Measurements from ENCODE around the gene TSKS.

TSKS gene

DNA sequence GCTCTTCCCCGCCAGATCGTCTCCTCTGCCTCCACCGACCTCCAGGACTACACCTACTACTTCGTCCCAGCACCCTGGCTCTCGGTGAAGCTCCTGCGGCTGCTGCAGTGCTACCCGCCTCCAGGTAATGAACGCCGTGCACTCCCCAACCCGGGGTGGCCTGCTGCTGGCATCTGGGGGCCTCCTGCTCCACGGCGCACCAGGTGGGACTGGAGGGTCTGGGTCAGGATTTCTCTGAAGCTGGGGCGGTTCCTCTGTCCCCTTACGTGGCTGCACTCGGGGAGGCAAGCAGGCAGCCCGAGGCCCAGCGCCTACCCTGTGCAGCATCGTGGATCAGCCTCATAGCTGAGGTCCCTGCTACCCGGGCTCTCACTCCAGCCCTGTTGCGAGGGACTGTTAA, 32.5 kb upstream of the TSKS start:
- DNase-seq = no peak

DNA sequence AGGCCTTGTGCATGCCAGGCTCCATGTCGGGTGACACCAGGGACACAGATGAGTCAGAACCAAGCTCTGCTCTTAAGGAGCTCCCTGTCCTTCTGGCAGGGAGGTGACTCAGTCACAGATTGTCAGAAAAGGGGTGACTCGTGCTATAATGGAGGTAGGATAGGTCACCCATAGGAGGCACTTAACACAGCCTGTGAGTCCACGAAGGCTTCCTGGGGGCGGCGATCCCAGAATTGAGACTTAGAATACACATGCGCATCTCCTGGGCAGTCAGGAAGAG, 30.4 kb upstream of the TSKS start:
- peak in 13 of 56 donors; percentile 9 to 55 (median 26) for DNase-seq

DNA sequence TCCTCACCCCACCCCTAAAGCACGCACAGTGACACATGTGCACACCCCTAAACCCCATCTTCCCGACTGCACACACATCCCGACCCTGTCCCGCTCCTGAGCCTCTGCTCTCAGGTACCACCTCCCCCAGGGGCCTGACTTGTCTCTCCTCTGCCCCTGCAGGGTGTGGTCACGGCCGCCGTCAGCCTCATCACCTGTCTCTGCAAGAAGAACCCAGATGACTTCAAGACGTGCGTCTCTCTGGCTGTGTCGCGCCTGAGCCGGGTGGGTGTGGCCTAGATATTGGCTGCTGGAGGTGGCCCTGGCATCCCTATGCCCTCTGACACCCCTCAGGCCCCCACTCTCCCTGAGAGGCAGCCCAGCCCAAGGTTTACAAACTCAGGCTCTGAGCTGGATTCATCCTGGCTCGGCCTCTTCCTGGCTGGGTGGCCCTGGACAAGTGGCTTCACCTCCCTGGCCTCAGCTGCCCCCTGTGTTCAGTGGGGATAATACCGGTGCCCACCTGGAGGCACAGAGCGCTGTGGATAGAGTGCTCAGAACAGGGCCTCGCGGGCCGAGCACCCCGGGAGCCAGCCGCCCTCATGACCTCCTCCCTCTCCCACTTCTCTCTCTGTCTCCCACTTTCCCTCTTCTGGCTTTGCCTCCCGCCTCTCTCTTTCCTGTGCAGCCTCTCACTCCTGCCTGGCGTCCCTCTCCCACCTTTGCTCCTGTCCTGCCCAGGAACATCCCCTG, 29.9 kb upstream of the TSKS start:
- DNase-seq = peak in 1 of 56 donors; percentile 51

DNA sequence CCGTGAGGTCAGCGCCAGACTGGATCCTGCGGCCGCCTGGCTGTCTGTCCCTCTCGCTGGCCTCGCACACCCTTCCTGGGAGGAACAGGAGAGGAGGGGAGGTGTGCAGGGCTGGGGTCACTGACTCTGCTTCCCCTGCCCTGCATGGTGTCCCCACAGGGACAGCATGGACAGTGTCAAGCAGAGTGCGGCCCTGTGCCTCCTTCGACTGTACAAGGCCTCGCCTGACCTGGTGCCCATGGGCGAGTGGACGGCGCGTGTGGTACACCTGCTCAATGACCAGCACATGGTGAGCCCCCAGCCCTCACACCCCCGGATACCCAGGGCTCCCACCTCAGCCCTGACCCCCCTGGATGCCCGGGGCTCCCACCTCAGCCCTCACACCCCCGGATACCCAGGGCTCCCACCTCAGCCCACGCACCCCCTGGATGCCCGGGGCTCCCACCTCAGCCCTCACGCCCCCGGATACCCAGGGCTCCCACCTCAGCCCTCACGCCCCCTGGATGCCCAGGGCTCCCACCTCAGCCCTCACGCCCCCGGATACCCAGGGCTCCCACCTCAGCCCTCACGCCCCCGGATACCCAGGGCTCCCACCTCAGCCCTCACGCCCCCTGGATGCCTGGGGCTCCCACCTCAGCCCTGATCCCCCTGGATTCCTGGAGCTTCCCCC, 28.8 kb upstream of the TSKS start:
- DNase-seq = no peak

DNA sequence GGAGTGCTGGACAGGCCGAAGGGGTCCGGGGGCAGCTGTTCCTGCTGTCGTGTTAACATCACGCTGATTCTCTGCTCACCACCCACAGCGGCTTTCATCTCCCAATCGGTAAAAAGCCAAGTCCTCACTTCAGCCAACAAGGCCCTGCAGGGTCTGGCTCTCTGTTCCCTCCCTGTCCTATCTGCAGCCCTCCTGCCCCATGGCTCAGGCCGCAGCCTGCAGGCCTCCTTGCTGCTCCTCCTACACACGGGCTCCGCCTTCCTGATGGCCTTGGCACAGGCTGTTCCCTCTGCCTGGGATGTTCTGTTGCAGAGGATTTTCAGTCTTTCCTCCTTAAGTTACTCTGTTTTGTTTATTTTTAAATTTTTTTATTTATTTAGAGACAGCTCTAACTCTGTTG, 27.8 kb upstream of the TSKS start:
- no peak for DNase-seq

DNA sequence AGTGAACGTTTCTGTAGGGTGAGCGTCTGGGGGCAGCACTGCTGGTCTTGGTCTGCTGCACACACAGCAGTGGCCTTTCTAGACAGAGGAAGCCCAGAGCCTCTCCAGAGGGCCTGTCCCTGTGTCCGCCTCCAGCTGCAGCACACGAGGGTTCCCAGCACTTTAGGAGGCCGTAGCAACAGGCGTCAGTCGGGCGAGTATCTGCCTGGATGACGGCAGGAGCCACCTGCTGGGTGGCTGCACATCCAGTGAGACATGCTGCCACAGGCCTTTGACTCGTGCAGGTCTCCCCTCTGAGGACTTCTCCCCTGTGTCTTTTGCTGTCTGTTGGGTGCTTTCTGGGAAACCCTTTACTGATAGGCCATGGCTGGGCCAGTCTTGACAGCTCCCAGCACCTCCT, 25.8 kb upstream of the TSKS start:
- DNase-seq = no peak

DNA sequence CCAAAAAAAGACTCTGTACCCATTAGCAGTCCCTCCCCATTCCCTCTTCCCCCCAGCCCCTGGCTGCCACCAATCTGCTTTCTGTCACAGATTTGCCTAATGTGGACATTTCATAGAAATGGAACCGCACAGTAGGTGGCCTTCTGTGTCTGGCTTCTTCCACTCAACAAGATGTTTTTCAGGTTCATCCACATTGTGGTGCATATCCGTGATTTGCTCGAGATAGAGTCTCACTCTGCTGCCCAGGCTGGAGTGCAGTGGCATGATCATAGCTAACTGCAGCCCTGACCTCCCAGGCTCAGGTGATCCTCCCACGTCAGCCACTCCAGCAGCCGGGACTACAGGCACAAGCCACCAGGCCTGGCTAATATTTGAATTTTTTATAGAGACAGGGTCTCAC, 24.6 kb upstream of the TSKS start:
- no peak for DNase-seq

DNA sequence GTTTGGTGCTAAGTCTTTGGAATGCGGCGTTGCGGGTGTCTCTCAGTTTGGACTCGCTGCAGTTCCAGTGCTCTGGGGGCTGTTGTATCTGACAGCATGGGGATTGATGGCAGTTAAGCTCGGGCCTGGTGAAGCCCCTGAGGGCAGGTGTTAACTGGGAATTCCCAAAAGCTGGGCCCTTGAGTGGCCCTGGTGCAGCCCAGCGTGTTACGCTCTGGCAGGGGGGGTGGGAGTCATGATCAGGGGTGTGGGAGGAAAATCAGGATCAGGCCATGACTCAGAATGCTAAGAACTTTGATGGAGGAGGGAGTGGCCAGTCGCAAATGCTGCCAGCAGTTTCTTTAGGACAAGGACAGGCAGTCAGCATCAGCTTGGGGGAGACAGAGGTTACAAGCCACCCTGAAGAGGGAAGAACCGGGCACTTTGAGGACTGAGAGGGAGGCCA, 23.3 kb upstream of the TSKS start:
- DNase-seq = no peak

DNA sequence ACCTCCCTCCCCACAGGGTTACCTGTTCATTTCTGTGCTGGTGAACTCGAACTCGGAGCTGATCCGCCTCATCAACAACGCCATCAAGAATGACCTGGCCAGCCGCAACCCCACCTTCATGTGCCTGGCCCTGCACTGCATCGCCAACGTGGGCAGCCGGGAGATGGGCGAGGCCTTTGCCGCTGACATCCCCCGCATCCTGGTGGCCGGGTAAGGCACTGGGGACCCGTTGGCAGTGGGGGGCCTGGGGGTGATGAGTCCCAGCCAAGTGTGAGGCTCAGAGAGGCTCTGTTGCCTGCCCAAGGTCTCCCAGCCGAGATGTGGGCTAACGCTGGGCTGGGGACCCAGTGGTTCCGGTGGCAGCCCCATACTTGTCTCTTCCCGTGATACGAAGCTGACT, 19.4 kb upstream of the TSKS start:
- DNase-seq = no peak

DNA sequence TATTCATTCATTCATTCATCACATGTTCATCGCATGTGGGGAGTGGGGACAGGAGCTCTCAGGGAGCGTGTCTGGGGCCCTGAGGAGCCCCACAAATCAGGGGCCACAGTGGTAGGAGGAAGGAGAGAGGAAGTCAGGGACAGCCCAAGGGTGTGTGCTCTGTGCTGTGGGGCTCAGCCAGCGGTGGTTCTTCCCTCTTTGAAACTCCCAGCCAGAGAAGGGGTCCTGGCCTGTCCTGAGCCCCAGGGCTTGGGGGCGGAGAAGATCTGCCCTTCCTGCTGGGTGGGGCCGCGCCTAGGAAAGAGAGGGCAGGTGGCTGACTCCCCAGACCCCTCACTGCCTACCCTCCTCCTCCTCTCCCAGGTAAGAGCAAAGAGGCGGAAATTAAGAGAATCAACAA, 18.3 kb upstream of the TSKS start:
- DNase-seq = no peak

DNA sequence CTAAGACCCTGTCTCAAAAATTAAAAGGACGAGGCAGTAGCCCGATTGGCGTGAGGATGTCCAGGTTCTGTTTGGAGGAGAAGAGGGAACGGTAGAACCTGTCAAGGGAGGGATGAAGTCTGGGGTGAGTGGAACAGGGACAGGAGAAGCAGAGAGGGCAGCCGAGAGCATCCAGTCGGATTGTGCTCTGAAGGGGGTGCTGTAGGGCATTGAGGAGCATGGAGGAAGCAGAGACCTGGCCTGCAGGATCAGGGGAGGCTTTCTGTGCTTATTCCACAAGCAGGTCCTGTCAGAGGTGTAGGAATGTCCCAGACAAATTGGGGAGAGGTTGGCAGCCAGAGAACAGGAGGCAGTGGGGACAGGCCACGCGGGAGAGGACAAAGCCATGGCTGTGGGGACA, 17.8 kb upstream of the TSKS start:
- DNase-seq = no peak

DNA sequence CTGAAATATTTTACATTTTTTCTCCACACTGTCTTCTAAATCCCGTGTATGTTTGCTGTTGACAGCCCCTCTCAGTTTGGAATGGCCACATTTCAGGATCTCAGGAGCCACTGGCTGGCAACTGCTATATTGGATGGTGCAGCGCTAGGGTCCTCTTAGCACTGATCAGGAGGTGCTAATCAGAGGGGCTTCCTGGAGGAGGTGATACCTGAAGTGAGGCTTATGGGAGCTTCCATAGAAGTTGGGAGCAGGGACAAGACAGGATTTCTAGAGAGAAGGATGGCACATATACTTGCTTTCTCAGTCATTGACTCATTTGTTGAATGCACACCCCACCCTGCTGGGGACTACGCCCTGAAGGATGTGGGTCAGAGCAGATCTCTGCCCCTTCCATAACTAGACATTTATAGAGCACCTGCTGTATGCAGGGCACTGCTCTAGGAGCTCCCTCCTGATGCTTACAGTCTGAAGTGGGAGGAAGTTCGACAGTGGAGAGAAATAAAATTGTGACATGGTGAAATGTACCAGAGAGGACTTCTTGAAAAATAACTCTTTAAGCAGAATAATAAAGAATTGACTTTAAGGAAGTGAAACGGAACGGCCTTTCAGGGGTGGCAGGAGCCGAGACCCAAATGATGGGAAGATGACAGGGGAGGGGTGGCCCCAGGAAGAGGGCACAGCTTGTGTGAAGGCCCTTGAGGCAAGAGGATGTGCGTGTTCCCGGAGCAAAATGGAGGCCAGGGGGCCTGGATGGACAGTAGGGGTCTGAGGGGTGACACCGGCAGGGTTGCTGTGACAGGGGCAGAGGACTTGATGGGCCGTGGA, 16.8 kb upstream of the TSKS start:
- DNase-seq = no peak

DNA sequence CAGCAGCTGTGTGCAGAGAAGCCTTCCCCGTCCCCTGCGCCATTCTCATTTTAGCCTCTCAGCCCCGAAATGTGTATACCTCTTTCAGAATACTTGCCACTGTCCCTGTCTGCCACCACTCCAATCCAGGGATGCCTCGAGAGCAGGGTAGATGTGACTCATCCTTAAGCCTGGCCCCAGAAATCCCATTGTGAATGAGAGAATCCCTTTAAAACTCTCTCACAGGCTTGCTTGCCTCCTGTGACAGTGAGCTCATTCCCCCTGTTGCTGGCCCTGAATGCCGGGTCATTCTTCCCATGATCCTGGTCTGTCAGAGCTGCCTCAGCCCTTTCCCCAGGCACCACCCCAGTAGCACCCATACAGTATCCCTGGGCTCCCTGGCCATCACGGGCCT, 13.3 kb upstream of the TSKS start:
- DNase-seq = no peak

DNA sequence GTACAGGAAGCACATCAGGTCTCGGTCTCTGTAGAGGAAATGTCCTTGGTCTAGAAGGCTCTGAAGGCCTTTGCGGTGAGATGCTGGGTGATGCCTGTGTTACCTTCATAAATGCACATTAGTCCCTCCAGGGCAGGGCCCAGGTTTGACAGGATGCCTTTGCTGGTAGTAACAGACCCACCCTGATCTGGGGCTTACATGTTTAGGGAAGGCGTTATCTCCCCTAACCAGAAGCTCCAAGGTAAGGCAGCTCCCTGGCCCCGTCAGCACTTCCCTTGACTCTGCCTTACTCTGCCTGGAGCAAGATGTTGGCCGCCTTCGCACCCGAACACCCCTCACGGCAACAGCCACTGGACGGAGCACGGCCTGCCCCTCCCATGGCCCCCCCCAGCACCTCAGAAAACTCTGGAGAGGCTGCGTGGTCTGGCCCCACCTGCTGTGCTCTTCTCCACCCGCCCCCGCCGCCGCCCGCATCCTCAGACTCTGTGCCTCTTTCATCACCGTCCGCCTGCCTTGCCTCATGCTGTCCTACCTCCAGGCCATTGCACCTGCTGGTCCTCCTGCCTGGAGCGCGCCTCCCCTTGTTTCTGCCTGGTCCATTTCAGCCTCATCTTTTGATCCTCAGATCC, 12.8 kb upstream of the TSKS start:
- DNase-seq = no peak

DNA sequence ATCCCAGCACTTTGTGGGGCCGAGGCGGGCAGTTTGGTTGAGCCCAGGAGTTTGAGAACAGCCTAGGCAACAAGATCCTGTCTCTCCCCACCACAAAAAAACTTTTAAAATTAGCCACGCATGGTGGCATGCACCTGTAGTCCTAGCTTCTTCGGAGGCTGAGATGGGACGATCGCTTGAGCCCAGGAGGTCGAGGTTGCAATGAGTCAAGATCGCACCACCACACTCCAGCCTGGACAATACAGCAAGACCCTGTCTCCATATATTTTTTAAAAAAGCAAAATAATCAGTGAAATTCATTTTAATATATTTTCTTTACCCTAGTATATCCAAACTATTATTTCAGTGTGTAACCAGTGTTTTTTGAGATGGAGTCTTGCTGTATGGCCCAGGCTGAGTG, 11.9 kb upstream of the TSKS start:
- DNase-seq = no peak

DNA sequence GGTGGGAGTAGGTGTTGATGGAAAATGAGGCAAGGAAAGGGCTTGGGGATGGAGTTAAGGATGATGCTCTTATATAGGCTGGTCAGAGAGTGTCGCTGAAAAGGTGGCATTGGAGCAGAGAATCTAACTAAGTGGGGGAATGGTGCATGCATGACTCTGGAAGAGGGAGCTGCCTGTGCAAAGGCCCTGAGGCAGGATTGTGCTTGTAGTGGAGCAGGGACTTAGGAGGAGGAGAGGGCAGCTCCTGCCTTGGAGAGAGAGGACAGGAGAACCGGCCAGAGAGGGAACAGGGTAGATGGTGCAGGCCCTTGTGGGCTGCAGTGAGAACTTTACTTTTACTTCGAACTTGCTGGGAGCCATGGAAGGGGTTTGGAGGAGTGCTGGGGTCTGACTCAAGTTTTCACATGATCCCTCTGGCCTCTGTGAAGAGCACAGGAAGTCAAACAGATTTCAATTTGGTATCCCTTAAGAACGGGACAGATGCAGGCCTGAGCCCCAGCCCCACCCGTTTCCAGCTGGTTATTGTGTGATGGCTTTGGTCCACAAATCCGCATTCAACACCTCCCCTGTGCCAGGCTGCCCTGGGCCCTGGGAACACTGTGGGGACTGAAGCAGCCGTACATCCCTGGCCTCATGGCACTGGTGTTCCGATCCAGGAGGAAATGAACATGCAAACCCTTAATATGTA, 10.7 kb upstream of the TSKS start:
- peak in 2 of 56 donors; percentile 5 to 23 for DNase-seq

DNA sequence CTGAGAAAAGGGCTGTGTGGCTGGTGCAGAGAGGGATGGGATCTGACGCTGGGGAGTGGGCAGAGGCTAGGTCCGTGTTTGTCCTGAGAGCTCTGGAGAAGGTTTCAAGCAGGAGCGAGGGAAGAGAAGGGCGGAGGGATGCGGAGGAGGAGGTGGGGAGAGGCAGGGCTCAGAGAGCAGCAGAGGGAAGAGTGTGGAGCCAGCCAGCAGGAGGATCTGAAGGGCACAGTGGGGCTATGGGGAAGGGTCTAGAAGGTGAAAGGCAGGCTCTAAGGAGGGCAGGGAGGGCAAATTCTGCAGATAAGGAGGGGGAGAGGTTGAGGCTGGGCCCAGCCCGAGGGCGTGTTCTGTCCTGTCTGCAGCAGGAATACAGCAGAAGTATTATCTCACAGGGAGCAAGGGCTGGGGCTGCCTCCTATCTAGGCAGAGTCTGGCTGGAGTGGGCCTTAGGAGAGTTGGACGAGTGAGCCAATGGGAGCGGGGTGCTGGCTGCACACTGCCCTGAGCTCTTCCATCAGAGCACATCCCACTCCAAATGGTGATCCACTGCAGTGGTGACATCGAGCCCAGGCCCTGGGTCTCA, 9.8 kb upstream of the TSKS start:
- no peak for DNase-seq

DNA sequence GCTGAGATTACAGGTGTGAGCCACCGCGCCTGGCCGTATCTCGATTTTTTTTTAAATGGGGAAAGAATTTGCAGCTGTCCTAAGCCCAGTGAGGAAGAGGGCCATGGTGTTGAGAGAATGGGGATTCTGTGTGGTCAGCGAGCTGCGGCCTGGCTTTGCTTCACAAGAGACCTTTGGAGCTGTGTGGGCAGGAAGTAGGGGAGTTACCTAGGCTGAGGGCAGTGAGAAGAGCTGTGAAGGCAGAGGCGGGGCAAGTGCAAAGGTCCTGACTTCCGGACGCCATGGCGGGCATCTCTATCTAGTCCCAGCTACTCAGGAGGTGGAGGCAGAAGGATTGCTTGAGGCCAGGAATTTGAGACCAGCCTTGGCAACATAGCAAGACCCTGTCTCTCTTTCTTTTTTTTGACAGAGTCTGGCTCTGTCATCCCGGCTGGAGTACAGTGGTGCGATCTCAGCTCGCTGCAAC, 8.6 kb upstream of the TSKS start:
- no peak for DNase-seq

DNA sequence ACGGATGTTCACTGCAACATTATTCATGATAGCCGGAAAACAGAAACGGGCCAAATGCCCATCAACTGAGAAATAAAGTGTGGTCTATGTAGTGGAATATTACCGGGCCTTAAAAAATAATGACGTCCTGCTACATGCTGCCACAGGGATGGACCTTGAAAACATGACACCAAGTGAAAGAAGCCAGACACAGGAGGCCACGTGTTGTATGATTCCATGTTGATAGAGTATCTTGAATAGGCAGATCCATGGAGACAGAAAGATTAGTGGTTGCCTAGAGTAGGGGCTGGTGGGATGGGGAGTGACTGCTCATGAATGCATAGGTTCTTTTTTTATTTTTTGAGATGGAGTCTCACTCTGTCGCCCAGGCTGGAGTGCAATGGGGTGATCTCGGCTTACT, 7.4 kb upstream of the TSKS start:
- DNase-seq = no peak

DNA sequence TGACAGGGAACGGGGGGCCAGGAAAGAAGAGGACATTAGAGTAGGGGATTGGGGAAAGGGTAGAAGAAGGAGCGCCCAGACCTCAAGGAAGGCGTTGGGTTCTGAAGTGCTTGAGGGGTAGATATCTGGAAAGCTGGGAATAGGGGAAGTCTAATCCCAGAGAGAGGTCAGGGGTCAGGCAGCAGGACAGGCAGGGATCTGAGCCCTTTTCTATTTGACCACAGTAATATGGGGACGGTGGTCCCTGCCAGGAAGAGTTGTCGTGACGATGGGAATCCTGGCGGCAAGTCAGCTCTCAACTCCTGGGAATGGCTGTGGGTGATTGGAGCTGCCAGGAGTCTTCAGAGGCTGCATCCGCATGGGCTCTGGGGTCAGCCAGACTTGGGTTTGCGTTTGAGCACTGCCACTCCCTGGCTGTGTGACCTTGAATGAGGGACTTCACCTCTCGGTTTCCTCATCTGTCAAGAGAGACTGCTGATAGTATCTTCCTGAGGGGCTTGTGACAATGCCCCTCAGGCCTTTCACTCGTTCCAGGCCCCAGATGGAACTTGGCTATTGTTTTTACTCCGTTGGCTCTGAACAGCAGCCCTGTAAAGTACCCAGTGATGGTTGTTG, 5.0 kb upstream of the TSKS start:
- no peak for DNase-seq

DNA sequence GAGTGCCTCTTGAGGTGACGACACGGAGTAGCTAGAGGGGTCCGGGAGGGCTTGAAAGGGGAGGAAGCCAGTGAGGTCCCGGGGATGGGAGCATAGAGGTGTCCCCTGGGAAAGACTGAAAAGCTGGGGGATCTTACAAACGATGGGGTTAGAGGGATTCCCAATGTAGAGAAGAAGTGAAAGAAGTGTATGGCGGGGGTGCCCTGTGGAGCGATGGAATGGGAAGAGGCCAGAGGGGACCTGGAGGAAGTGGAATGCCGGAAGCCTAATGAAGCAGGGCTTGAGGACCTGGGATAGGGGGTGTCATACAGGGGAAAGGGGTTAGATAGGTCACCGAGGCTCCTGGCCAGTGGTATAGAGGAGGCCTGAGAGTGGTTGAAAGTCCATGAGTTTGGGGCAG, 4.3 kb upstream of the TSKS start:
- DNase-seq = peak in 1 of 56 donors; percentile 14
